NCI-H524 (cell line): ENCODE data around the gene ROBO1.

ENCODE experiments used
- DNase-seq, 2 experiments: peaks; one replicate each; lab custom pipeline; 2025; lab: John Stamatoyannopoulos, UW

ROBO1 gene

GRCh38 chr3:79162653-79163052 is 605.1 kb downstream of the ROBO1 start:
- DNase-seq = no peak

GRCh38 chr3:79161941-79162340 is 605.9 kb downstream of the ROBO1 start:
- no peak for DNase-seq

GRCh38 chr3:79160421-79160820 is 607.4 kb downstream of the ROBO1 start:
- DNase-seq = no peak

GRCh38 chr3:79159736-79160135 is 608.1 kb downstream of the ROBO1 start:
- no peak for DNase-seq

DNA sequence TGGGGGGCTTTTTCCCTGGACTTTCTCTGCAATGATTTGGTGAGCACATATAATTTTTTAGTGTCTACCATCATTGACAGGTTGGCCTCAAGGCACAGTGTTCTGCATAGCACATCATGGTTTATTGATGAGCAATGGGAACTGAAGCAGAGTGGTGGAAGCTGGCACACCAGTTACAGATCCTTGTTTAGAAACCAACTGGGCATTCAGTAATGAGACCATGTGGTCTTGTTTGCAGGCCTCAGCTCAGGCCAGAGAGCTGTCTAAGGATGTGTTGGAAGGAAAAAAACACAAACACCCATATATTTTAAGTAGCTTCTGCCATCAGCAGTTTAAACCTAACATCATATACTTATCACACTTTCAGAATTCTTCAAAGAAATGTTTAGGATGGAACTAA is 610.6 kb downstream of the ROBO1 start:
- no peak for DNase-seq

DNA sequence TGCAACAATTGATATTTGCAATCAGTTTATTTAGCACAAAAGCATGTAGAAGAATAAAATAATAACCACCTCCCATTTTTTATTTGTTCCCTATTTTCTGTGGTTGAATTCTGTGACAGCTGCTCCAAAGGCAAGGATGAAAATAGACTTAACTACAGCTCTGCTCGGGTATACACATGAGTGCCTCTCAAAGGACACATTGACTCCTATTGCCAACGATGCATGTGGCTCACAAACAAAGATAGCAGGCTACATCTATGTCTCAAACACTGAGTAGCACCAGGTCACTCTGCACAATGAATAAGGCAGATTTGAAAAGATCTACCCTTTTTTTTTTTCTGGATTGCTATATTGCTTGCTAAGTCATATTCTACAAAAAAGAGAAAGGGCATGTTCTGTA is 612.9 kb downstream of the ROBO1 start:
- DNase-seq = peak in 1 of 2 experiments; percentile 33

- DNase-seq = peak in 1 of 2 experiments; percentile 8
Observed at GRCh38 chr3:79148786-79149185, 619.0 kb downstream of the ROBO1 start.

GRCh38 chr3:79146024-79146423 is 621.8 kb downstream of the ROBO1 start:
- DNase-seq = no peak

DNA sequence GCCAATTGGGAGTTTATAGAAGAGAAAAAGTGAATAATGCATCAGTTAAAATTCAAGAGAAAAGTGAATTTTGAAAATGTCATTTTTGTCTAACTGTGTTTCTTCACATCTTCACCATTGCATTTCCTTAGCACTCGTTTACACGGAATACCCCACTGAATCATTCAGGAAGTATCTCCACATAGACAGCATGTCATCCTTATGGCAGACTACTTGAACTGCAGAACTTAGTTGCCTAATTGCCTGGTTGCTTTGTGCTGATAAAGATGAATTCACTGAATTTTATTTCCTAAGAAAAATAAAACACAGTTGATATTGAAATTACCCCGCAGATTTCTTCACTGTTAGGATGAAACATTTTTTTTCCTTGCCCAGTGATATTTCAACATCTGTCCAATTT is 627.1 kb downstream of the ROBO1 start:
- peak; percentile 8 to 52 for DNase-seq

DNA sequence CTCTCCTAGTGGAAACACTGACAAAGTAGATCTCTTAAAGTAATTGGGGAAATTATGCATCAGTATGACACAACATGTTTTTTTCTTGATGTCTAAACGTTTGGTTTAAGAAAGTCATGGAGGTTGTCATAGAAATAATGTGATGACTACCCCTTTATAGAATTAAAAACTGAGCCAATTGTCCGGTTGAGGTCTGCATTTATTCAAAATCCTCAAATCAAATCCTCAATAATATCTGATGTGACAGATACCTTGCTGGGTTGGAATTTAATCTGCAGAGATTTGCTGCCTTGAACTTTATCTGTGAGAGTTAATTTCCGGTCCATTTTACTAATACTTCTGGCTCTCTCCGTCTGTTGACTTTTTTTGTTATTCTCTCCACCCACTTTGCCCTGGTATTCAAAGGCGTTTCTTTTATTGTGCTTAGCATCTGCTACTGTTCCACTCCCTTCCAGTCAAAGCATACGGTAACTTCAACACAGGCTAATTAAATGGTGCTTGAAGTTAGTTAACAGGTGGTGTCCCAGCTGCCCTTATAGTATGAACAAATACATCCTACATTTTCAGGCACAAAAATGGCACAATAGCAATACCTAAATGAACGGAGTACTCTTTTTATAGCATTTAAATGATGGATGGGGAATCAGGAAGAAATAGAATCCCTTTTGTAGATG is 628.3 kb downstream of the ROBO1 start:
- peak; percentile 87 to 96 for DNase-seq

- DNase-seq = no peak
Observed at GRCh38 chr3:79125313-79125984, 642.3 kb downstream of the ROBO1 start.

DNA sequence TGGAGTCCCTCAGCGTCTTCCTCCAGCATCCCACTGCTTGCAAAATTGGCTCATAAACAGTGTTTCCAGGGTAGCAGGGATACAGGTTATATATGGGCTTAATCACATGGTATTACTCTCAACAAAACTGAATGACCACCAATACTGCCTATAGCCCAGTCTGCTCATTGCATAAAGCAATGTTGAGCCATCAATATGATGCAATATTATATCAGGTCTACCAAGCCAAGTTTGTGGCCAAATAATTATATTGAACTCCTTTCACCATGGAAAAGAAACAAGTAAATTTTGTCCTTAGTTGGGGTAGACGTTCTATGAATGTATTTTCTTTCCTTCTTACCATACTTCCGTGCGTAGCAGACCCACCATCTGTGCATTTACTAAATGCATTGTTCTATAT is 652.3 kb downstream of the ROBO1 start:
- no peak for DNase-seq

DNA sequence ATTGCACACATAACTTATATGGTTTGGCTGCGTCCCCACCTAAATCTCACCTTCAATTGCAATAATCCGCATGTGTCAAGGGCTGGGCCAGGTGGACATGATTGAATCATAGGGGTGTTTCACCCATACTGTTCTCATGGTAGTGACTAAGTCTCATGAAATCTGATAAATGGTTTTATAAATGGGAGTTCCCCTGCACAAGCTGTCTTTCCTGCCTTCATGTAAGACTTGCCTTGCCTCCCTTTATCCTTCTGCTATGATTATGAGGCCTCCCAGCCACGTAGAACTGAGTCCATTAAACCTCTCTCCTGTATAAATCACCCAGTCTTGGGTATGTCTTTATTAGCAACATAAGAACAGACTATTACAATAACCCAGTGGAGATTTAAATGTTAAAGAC is 653.9 kb downstream of the ROBO1 start:
- DNase-seq = no peak

GRCh38 chr3:79111375-79112052 is 656.3 kb downstream of the ROBO1 start:
- DNase-seq = no peak

DNA sequence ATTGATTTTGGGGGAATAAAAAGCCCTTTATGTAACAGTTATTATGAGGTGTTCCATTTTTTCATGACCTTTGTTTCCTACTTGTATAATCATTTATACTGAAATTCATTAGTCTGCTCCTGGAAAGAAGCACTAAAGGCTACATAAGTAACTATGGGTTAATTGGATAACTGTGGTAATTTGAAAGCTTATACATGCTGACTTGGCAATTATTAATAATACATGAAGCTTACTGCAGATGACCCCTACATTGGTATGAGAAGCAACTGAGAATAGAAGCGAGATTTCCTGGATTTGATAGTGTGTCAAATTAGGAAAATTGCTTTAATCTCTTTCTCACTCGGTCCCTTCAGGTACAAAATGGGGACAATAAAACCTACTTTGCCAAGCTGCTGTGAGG is 658.0 kb downstream of the ROBO1 start:
- no peak for DNase-seq

GRCh38 chr3:79103307-79103706 is 664.5 kb downstream of the ROBO1 start:
- DNase-seq = no peak

DNA sequence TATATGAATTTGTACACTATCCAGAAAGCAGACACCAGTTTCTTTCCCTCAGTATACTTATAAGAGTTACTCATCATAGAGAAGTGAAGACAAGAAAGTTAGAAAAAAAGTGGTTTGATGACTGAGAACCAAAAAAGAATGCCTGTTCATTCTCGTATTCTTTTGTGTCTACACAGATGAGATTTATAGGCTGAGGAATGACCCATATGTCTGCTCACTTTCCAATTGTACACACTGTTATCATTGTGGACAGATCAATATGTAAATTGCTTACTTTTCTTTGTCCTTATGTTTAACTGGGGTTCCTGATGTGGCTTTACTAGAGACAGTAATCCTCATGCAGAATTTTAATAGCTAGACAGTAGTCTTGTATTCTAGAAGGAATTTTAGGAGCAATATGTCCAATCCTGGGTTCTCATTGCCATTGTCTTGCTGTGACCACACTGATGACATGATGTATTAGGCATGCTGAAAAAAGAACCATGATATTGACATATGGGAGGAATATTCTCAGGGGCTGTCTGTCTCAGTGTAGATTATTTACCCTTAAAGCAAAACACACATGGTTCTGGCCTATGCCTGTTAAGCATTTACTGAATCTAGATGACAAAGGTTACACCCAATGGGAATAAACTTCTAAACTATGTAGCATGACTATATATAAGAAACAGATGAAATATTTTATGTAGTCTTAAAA is 669.7 kb downstream of the ROBO1 start:
- DNase-seq = no peak

- DNase-seq = no peak
Observed at GRCh38 chr3:79094654-79095053, 673.1 kb downstream of the ROBO1 start.

- peak; percentile 42 to 79 for DNase-seq
Observed at GRCh38 chr3:79086514-79086913, 681.3 kb downstream of the ROBO1 start.

DNA sequence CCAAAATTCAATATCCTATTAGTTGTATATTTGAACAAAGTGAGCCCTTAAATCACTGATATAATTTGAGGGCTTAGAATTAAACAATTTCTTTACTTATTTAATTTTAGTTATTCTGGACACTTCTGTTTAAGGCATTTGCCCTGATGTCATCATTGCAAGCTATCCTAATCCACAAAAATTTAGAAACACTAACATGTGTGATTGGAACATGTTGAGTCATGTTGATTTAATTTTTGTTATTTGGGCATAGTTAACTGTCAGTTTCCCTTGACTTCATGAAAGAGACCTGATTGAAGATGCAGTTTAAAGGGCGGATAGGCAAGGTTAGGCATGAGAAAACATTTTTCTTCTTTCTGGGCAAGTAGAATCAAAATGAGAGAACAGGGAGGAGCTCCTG is 682.6 kb downstream of the ROBO1 start:
- no peak for DNase-seq

GRCh38 chr3:79081335-79081734 is 686.5 kb downstream of the ROBO1 start:
- DNase-seq = no peak

DNA sequence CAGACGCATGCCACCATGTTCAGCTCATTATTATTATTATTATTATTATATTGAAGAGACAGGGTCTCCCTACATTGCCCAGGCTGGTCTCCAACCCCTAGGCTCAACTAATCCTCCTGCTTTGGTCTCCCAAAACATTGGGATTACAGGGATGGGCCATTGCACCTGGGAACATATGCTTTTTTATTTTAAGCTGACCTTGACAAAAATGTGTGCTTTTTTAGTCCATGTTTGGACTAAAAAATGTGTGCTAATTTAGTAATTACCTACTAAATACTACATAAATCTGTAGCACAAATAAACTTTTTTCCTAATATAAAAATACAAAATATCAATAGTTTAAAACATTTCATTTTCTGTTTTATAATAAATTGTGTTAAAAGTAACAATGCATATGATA is 693.2 kb downstream of the ROBO1 start:
- DNase-seq = no peak

GRCh38 chr3:79067734-79068133 is 700.1 kb downstream of the ROBO1 start:
- DNase-seq = peak in 1 of 2 experiments; percentile 16
